ENCODE measurements around the gene CLN6.

DNA sequence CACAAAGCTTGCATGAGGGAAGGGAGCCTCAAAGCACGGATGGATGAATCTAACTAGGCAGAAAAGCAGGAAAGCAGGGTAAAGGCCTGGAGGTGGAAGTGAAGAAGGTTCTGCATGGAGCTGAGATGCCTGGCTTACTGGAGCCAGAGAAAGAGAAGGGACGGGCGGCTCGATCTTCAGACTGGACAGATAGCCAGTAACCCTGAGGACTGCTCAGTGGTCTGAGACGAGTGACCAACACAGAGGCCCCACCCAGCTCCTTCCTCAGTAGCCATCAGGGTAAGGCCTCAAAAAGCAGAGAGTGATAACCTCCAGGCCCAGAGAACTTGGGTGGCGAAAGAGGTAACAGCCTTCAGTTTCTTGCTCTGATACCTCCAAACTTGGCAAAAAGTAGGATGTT lies 6.4 kb downstream of the CLN6 start:
- no peak for TF ChIP-seq POLR2A (IDR thresholded peaks at IDR 0.05; ENCODE audit: extremely low read depth, insufficient read length)
- TF ChIP-seq, protein P1, sequence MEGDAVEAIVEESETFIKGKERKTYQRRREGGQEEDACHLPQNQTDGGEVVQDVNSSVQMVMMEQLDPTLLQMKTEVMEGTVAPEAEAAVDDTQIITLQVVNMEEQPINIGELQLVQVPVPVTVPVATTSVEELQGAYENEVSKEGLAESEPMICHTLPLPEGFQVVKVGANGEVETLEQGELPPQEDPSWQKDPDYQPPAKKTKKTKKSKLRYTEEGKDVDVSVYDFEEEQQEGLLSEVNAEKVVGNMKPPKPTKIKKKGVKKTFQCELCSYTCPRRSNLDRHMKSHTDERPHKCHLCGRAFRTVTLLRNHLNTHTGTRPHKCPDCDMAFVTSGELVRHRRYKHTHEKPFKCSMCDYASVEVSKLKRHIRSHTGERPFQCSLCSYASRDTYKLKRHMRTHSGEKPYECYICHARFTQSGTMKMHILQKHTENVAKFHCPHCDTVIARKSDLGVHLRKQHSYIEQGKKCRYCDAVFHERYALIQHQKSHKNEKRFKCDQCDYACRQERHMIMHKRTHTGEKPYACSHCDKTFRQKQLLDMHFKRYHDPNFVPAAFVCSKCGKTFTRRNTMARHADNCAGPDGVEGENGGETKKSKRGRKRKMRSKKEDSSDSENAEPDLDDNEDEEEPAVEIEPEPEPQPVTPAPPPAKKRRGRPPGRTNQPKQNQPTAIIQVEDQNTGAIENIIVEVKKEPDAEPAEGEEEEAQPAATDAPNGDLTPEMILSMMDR (IDR thresholded peaks at IDR 0.05; ENCODE audit: low read depth, low read length), result no peak
- TF ChIP-seq, protein P2, sequence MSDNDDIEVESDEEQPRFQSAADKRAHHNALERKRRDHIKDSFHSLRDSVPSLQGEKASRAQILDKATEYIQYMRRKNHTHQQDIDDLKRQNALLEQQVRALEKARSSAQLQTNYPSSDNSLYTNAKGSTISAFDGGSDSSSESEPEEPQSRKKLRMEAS (IDR thresholded peaks at IDR 0.05; ENCODE audit: low read depth, low read length), result no peak
